OCI-LY1 (cell line): ENCODE results near the gene PDZK1IP1.

Source experiments
- CTCF ChIP-seq: fragments of 200-600 bp; sonication (generic), shearing (Covaris generic); IDR thresholded peaks from 2 replicates; pipeline ENCODE4 v1.5.1; 2017; ENCODE audit warnings: mild to moderate bottlenecking, antibody characterized with exemption, low read length, moderate library complexity, mixed read lengths
- EZH2 ChIP-seq: fragments of 200-600 bp; sonication (generic), shearing (Covaris generic); IDR thresholded peaks from 2 replicates; pipeline ENCODE4 v1.8.0; 2017; ENCODE audit warnings: borderline replicate concordance, mixed run types, mild to moderate bottlenecking, antibody characterized with exemption, low read length, moderate library complexity, mixed read lengths

- TF ChIP-seq CTCF (peak; percentile 94), EZH2 (no peak)
Observed at GRCh38 chr1:47192458-47193384, 2.9 kb upstream of the PDZK1IP1 start.
